Activated CD4-positive, alpha-beta memory T cell treated with anti-CD3 and anti-CD28 coated beads for 36 hours (primary cell): Measurements from ENCODE around the gene RNF167. TPM values are rescaled to one million over a fixed set of nuclear protein-coding genes. Genes with fewer than 3 reads are reported as not detected.

Experiments used
- CTCF ChIA-PET: fragments of 350-600 bp; sonication (Branson Sonifier 250); formaldehyde crosslinking; loops from one replicate; lab custom pipeline; 2021; ENCODE audit warnings: antibody characterized with exemption, inconsistent platforms; lab: Charles Lee
- POLR2A ChIA-PET: fragments of 350-600 bp; sonication (Branson Sonifier 250); formaldehyde crosslinking; loops from one replicate; lab custom pipeline; 2021; ENCODE audit warnings: antibody characterized with exemption; lab: Charles Lee
- DNase-seq: peaks from one replicate; pipeline ENCODE4 v3.0.0-alpha.2; 2020
- H3K27ac Mint-ChIP-seq: one replicate; pipeline ENCODE4 v1.8.0; 2021; ENCODE audit warnings: mixed read lengths
- H3K27me3 Mint-ChIP-seq: one replicate; pipeline ENCODE4 v1.8.0; 2021; ENCODE audit warnings: mixed read lengths
- H3K36me3 Mint-ChIP-seq: one replicate; pipeline ENCODE4 v1.8.0; 2021; ENCODE audit warnings: mixed read lengths
- H3K4me1 Mint-ChIP-seq: one replicate; pipeline ENCODE4 v1.8.0; 2021; ENCODE audit warnings: low read depth, mixed read lengths
- H3K4me3 Mint-ChIP-seq: one replicate; pipeline ENCODE4 v1.8.0; 2021; ENCODE audit warnings: mild to moderate bottlenecking, mixed read lengths
- H3K9me3 Mint-ChIP-seq: one replicate; pipeline ENCODE4 v1.8.0; 2021; ENCODE audit warnings: mixed read lengths
- intact Hi-C: fragments of 100-400 bp; cut with micrococcal nuclease; formaldehyde crosslinking; loops from one replicate; pipeline ENCODE4 v1.15.1; 2023
- total RNA-seq, 2 experiments: library from RNA; stranded (reverse); gene quantifications; one replicate each; pipeline ENCODE4 v1.2.3, GENCODE V29; 2021

RNF167 gene
- total RNA-seq, 2 experiments from 2014 or later, result 130 to 157 TPM

DNA sequence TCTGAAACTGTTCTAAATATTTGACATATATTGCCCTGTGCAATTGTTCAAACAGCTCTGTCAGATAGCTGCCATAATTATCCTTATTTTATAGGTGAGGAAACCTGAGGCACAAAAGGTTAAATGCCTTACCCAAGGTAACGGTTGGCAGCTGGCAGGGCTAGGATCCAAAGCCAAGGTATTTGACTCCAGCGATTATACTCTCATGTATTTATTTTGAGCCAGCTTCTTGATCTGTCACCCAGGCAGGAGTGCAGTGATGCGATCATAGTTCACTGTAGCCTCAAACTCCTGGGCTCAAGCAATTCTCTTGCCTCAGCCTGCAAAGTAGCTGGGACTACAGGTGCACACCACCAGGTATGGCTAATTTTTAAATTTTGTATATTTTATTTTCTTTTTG lies 18.0 kb downstream of the RNF167 start:
- ChIA-PET CTCF (interaction anchor here (0.6 kb wide), 1 partner anchor 18 kb away, joined by 4 read pairs; the partner anchor contains the start of genes RNF167 and SLC25A11), POLR2A (interaction anchor here (21.0 kb wide), 1 partner anchor 8 kb away, joined by 346 read pairs; the partner anchor contains the start of gene SPAG7)
- no peak overlapping the region for H3K27ac Mint-ChIP-seq
- H3K36me3 Mint-ChIP-seq, result peaks cover 7% of the 10 kb centered on the region
- H3K4me1 Mint-ChIP-seq, result peaks cover 6% of the 10 kb centered on the region
- intact Hi-C loops, result no loop called here
- H3K27me3 Mint-ChIP-seq, result no peaks in the 10 kb centered on the region
- H3K4me3 Mint-ChIP-seq, result no peak overlapping the region
- DNase-seq, result no peak
- H3K9me3 Mint-ChIP-seq, result no peaks in the 10 kb centered on the region

DNA sequence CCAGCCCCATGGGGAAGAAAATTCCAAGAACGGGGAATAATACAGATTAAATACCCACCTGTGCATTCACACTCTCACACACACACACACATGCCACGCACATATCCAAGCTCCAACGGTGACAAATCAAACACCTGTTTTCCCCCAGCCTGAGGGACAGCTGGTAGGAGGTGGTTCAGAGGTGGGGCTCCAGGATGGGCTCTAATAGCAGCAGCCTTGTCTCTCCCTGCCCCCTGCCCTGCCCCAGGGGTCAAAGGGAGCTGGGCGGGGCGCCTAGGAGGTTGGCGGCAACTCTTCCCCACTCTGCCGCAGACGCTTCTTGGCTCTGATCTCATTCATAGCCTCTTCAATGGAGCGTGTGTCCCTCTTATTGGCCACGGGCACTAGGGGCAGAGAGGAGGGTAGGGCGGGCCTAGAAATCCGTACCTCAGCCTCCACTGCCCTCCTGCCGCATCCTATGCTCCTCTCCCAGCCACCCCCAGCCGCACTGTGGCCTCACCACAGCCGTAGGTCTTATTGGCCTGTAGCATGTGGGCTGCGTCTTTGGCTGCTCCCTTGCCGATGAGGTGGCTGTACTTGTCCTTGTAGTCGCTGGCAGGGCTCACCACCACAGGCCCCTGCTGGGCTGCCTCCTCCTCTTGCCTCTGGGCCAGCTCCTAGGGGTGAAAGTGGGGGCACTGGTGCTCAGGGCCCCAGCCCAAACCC lies 19.3 kb downstream of the RNF167 start:
- Mint-ChIP-seq H3K27ac (no peak overlapping the region), H3K27me3 (no peaks in the 10 kb centered on the region), H3K9me3 (no peaks in the 10 kb centered on the region), H3K4me3 (no peak overlapping the region), H3K4me1 (peaks cover 6% of the 10 kb centered on the region), H3K36me3 (peaks cover 7% of the 10 kb centered on the region)
- ChIA-PET POLR2A (interaction anchor here (0.8 to 1.6 kb wide), 2 partner anchors 9 to 14 kb away, joined by 3 read pairs; partner anchors contain the start of gene ENO3), CTCF (interaction anchor here (1.5 kb wide), 1 partner anchor 51 kb away, joined by 3 read pairs; no protein-coding TSS in a partner anchor)
- intact Hi-C loops, result no loop called here
- DNase-seq, result no peak

DNA sequence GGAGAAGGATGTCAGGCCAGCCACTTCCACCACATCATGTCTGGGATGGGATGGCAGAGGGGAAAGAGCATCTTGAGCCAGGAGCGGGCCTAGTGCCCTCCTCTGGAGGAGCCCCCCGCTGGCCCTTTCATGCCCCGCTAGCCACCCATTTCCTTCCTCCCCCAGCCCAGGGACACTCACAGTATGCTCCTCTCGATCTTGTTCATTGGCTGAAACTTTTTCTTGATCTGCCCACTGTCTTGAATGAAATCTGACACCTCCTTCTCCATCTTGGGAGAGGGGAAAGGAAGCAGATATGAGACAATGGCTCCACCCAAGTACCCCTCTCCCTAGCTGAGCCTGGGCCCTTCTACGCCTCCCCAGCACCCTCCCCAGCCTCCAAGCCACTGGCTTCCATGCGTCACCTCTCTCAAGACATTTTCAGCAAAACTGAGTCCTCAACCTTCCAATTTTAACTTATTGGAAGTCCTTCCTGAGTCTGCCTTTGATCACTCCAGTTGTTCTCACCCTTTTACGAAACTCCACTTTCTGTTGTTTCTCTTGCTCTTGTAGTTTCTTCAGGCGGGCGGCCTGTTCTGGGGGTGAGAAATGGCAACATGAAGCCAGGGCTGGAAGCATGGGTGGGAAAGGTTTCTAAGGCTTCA lies 20.3 kb downstream of the RNF167 start:
- peaks cover 11% of the 10 kb centered on the region for H3K36me3 Mint-ChIP-seq
- peaks cover 11% of the 10 kb centered on the region for H3K4me1 Mint-ChIP-seq
- POLR2A ChIA-PET, result interaction anchor here (1.6 kb wide), 1 partner anchor 15 kb away, joined by 3 read pairs; no protein-coding TSS in a partner anchor

DNA sequence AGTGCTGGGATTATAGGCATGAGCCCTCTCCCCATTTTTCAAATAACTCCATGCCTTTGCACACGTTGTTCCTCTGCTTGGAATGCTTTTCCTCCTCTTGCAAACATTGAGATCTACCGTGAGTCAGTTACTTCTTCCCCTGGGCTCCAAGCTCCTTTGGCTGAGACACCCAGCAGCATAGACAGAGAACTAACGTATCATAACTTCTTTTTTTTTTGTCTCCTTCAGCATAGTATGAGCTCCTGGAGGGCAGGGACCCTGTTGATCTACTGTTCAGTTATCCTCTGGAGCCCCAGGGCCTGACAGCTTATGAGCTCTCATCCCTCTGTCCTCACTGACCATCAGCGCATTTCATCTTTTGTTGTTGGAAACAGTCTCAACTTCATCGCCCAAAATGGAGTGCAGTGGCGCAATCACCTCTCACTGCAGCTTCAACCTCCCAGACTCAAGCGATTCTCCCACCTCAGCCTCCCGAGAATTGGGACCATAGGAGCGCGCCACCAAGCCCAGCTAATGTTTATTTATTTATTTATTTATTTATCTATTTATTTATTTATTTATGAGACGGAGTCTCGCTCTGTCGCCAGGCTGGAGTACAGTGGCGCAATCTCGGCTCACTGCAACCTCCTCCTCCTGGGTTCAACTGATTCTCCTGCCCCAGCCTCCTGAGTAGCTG lies 25.4 kb downstream of the RNF167 start:
- peak overlapping the region; percentile 29 for H3K27ac Mint-ChIP-seq
- H3K36me3 Mint-ChIP-seq, result peaks cover 26% of the 10 kb centered on the region
- peak overlapping the region; percentile 32 for H3K4me3 Mint-ChIP-seq
- intact Hi-C loops, result loop anchor here (5.0 kb wide), 1 partner anchor 67 kb away; no protein-coding TSS in a partner anchor
- H3K27me3 Mint-ChIP-seq, result no peaks in the 10 kb centered on the region
- H3K4me1 Mint-ChIP-seq, result peaks cover 29% of the 10 kb centered on the region
- POLR2A ChIA-PET, result interaction anchor here (0.6 to 10.7 kb wide), 3 partner anchors 15 to 21 kb away, joined by 3 to 346 read pairs (median 32); partner anchors contain the start of genes CAMTA2, ENO3, PFN1 and RNF167
- DNase-seq, result no peak
- CTCF ChIA-PET, result interaction anchor here (0.9 to 2.9 kb wide), 5 partner anchors 15 to 25 kb away, joined by 3 to 10 read pairs (median 4); partner anchors contain the start of genes RNF167 and SLC25A11
- H3K9me3 Mint-ChIP-seq, result peaks cover 3% of the 10 kb centered on the region

More for the DNA sequence above, 20.3 kb downstream of the RNF167 start:
- Mint-ChIP-seq H3K27me3 (no peaks in the 10 kb centered on the region), H3K4me3 (no peak overlapping the region), H3K9me3 (peaks cover 2% of the 10 kb centered on the region), H3K27ac (no peak overlapping the region)
- intact Hi-C loops, result no loop called here
- DNase-seq, result no peak
- CTCF ChIA-PET, result interaction anchor here (1.5 kb wide), 1 partner anchor 52 kb away, joined by 3 read pairs; no protein-coding TSS in a partner anchor

DNA sequence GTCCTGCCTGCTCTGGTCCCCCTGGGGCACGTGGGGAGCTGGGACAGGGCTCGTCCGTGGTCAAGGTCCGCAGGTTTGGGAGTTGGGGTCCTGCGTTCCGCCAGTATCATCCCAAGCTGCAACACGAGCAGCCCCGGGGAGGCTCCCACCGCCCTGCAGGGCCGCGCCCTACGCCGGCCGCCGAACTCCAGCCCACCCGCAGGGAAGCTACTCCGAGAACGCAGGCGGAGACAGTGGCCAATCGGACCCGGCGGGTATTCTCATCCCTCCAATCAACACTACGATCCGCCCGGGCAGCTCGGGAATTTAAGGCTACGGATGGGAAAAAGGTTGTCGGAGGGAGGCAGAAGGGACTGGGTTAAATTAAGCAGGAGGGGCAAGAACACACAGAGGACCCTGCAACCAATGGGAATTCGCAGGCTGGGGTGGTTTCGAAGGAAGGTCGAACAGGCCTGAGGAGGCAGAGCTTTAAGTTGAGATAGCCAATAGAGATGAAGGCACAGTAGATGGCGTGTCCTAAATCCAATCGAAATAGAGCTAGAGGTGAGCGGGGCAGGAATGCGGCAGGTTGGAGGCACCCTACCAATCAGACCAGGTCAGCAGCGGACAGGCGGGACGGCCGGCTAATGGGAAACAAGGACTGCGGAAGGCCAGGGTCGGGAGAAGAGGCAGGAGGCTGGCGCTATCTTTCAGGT lies 26.9 kb downstream of the RNF167 start:
- ChIA-PET CTCF (interaction anchor here (0.6 to 2.9 kb wide), 13 partner anchors 14 to 401 kb away, joined by 3 to 12 read pairs (median 4); partner anchors contain the start of genes ENO3, RNF167, SLC25A11 and ZFP3), POLR2A (interaction anchor here (0.5 to 10.7 kb wide), 8 partner anchors 19 to 264 kb away, joined by 3 to 346 read pairs (median 4); partner anchors contain the start of genes CAMTA2, ENO3, INCA1 and KIF1C)
- Mint-ChIP-seq H3K27me3 (no peaks in the 10 kb centered on the region), H3K4me3 (no peak overlapping the region), H3K4me1 (peaks cover 37% of the 10 kb centered on the region), H3K9me3 (peaks cover 3% of the 10 kb centered on the region), H3K27ac (no peak overlapping the region), H3K36me3 (peaks cover 29% of the 10 kb centered on the region)
- DNase-seq, result peak; percentile 97
- intact Hi-C loops, result loop anchor here (1.0 to 5.0 kb wide), 3 partner anchors 19 to 65 kb away; partner anchors contain the start of genes PFN1, RNF167 and SLC25A11

DNA sequence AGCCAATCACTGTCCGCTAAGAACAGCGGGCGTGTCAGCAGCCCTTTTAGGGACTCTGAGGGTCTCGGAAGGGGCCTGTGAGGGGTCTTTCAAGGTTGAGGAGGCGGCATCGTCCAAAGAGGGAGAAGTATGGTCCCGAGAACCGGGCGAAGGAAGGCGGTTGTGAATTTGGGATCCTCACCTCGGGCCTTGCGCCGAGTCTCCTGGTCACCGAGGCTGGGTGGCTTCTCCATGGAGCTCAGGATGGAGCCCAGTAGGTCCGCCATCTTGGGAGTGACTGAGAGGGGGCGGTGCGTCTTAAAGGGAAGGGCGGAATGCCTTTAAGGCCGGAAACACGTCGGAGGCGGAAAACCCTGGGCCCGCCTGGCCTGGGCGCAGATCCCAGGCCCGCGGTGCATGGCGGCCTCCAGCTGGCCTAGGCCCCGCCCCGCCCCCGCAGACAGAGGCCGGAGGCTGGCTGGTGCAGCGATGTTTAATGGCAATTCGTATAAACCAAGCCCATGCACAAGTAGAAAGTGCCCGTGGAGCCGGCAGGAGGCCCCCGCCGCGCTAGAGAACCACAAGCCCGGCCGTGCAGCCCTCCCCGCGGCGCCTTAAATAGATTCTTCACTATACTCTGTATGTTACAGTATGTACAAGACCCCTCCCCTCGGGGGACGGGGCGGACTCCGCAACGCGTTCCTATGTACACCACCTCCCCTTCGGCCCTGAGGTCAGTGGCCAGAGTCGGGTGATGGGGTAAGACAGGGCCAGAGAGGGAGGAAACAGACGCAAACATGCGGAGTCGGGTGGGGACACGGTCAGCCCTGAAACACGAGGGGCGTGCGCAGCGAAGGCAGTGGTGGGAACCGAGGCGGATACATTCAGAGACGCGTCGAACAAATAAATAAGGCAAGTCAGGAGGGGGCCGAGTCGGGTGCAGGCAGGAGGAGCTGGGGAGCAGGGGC lies 27.7 kb downstream of the RNF167 start, which contains the start of gene SPAG7:
Gene SPAG7 (minus strand): TSS at position 279 of the 947 bp plus-strand sequence. CDS start 13 bp downstream, at position 266.
- no peaks in the 10 kb centered on the region for H3K27me3 Mint-ChIP-seq
- intact Hi-C loops, result loop anchor here (1.0 to 5.0 kb wide), 3 partner anchors 20 to 64 kb away; partner anchors contain the start of genes PFN1, RNF167 and SLC25A11
- H3K4me3 Mint-ChIP-seq, result no peak within 1 kb of the TSS
- ChIA-PET POLR2A (interaction anchor here (0.6 to 10.7 kb wide), 9 partner anchors 13 to 264 kb away, joined by 3 to 346 read pairs (median 4); partner anchors contain the start of genes CAMTA2, ENO3, INCA1 and KIF1C), CTCF (interaction anchor here (0.6 to 3.1 kb wide), 12 partner anchors 13 to 402 kb away, joined by 3 to 12 read pairs (median 4); partner anchors contain the start of genes CAMTA2, ENO3, RNF167 and SLC25A11)
- H3K9me3 Mint-ChIP-seq, result peaks cover 3% of the 10 kb centered on the region
- peak; percentile 96 for DNase-seq
- H3K27ac Mint-ChIP-seq, result no peak within 1 kb of the TSS
- H3K4me1 Mint-ChIP-seq, result peaks cover 37% of the 10 kb centered on the region
- H3K36me3 Mint-ChIP-seq, result peaks cover 29% of the 10 kb centered on the region

DNA sequence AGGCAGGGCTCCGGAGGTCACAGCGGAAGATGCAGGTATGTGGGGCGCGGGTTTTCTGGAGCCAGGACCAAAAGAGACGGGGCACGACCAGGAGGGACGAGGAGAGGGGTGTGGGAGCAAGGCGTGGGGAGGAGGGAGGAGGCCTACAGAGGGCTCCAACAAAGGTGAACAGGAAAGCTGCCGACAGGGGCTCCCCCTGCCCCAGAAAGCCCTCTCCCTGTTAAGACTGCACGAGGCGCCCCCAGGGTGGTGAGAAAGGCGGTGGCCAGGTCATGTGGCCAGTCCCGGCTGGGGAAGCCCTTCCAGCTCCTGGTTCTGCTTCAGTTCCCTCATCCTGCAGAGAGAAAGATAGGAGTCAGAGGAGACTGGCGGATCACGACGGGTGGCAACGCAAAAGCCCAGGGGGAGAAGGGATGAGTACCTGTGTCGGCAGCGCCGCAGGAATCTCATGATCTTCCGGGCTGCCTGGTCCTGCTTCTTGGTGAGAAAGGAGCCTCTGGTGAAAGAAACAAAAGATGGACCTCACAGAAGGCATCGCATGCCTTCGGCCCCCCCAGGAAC lies 28.5 kb downstream of the RNF167 start:
- POLR2A ChIA-PET, result interaction anchor here (0.7 to 10.7 kb wide), 8 partner anchors 12 to 110 kb away, joined by 3 to 346 read pairs (median 4); partner anchors contain the start of genes C17orf107, CAMTA2, CHRNE and ENO3
- Mint-ChIP-seq H3K9me3 (peaks cover 3% of the 10 kb centered on the region), H3K27me3 (no peaks in the 10 kb centered on the region), H3K4me3 (no peak overlapping the region), H3K4me1 (peaks cover 37% of the 10 kb centered on the region), H3K36me3 (peaks cover 32% of the 10 kb centered on the region), H3K27ac (no peak overlapping the region)
- intact Hi-C loops, result loop anchor here (1.0 to 5.0 kb wide), 4 partner anchors 19 to 64 kb away; partner anchors contain the start of genes CAMTA2, INCA1 and KIF1C
- CTCF ChIA-PET, result interaction anchor here (0.6 to 3.1 kb wide), 8 partner anchors 12 to 94 kb away, joined by 3 to 21 read pairs (median 4); partner anchors contain the start of gene CAMTA2
- peak; percentile 58 for DNase-seq

DNA sequence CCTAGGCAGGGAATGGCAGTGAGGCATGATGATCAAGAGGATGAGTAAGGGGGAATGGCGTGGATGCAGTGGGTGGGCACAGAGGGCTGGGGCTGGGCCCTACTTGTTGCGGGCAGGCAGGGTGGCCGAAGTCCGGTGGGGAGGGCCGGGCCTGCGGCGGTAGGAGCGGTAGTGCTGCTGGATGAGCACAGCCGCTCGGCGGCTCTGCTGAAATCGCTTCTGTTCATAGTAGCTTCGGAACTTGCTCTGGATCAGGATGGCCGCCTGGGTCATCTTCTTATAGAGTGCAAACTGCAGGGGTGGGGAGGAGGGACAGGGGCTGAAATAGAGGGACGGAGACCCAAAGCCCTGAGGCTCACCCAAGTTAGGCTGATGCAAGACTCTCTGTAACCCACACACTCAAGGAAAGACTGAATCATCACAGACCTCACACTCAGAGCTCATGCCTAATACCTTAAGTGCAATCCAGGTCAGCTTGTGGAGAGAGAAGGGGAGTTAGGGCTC lies 29.0 kb downstream of the RNF167 start:
- DNase-seq, result no peak
- Mint-ChIP-seq H3K4me1 (peaks cover 37% of the 10 kb centered on the region), H3K9me3 (peaks cover 3% of the 10 kb centered on the region), H3K27ac (no peak overlapping the region), H3K27me3 (no peaks in the 10 kb centered on the region), H3K4me3 (no peak overlapping the region), H3K36me3 (peaks cover 34% of the 10 kb centered on the region)
- intact Hi-C loops, result loop anchor here (1.0 to 5.0 kb wide), 4 partner anchors 18 to 63 kb away; partner anchors contain the start of genes CAMTA2, INCA1 and KIF1C
- ChIA-PET CTCF (interaction anchor here (0.9 to 3.1 kb wide), 7 partner anchors 11 to 93 kb away, joined by 3 to 21 read pairs (median 4); partner anchors contain the start of gene CAMTA2), POLR2A (interaction anchor here (0.7 to 10.7 kb wide), 11 partner anchors 11 to 179 kb away, joined by 3 to 346 read pairs (median 4); partner anchors contain the start of genes C17orf107, CAMTA2, CHRNE and ENO3)
